Central memory CD8-positive, alpha-beta T cell (primary cell): ENCODE measurements around the gene ARHGAP1.

Experiments
- ATAC-seq: fragments of 150-1000 bp; cut with Tn5 transposase; replicated peaks from 2 replicates; pipeline ENCODE4 v1.10.0; 2022; ENCODE audit warnings: mild to moderate bottlenecking, moderate FRiP score, moderate number of reproducible peaks; ENCODE audit not compliant: poor library complexity, severe bottlenecking; ENCODE audit errors: extremely low read depth
- DNase-seq, 2 donors: peaks; one replicate each; pipeline ENCODE4 v3.0.0; 2021; ENCODE audit warnings: low spot score in 2 of 2
- H3K27ac Mint-ChIP-seq: one replicate; pipeline ENCODE4 v1.8.0; 2022; ENCODE audit warnings: low read depth, mild to moderate bottlenecking, moderate library complexity, mixed read lengths
- H3K27me3 Mint-ChIP-seq: one replicate; pipeline ENCODE4 v1.8.0; 2022; ENCODE audit warnings: mixed read lengths
- H3K36me3 Mint-ChIP-seq: one replicate; pipeline ENCODE4 v1.8.0; 2022; ENCODE audit warnings: mild to moderate bottlenecking, moderate library complexity, mixed read lengths; ENCODE audit not compliant: insufficient read depth
- H3K4me1 Mint-ChIP-seq: one replicate; pipeline ENCODE4 v1.8.0; 2022; ENCODE audit warnings: mixed read lengths
- H3K4me3 Mint-ChIP-seq: one replicate; pipeline ENCODE4 v1.8.0; 2022; ENCODE audit warnings: mild to moderate bottlenecking, moderate library complexity, mixed read lengths
- H3K9me3 Mint-ChIP-seq: one replicate; pipeline ENCODE4 v1.8.0; 2022; ENCODE audit warnings: mixed read lengths

The ARHGAP1 gene

DNA sequence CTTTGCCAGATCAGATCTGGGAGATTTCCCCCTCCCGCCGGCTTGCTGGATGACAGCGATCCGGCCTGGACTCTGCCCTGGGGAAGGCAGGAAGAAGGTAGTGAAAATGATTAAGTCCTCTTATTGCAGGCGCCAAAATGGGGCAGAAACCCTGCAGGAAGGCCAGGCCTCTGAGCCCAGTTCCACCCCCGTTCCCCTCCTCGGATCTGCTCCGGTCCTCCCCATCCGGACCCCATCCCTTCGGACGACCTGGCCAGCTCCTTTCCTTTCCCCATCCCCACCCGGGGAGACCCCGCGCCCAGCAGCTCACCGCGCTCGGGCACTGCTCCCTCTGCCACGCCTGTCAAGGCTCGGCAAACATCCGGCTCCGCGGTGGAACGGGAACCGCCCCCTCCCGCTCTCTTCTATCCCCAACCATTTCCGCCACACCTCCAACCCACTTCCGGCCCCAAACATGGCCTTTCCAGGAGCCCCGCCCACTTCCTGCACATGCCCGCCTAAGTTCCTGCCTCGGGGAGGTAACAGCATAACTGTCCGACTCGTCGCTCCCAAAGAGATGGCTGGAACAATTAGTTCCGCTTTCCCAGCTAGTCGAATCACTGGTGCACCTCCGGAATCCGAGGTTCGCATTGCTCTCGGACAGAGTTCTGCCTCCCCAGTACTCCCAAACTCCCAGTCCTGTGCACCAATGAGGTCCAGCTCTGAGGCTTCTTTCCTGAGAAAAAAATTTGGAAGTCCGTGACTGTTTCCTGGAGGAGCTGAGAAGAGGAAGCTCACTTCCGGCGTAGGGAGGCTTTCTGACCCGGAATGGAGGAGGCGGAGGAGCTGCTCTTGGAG is at the start of gene ARHGAP1, which contains the start of gene ZNF408:
Gene ARHGAP1 (minus strand): TSS at position 379 of the 837 bp plus-strand sequence. CDS start 4,512 bp downstream, outside the sequence.
Gene ZNF408 (plus strand): TSS at position 791 of the 837 bp plus-strand sequence. CDS start 17 bp downstream, at position 808.
- DNase-seq (peak; percentile 98), ATAC-seq (peak; percentile 97)
- Mint-ChIP-seq H3K4me3 (peak within 1 kb of the TSS; percentile 96), H3K27ac (peak within 1 kb of the TSS; percentile 92), H3K27me3 (no peaks in the 10 kb centered on the region), H3K9me3 (no peaks in the 10 kb centered on the region), H3K4me1 (peaks cover 56% of the 10 kb centered on the region), H3K36me3 (peaks cover 26% of the 10 kb centered on the region)

DNA sequence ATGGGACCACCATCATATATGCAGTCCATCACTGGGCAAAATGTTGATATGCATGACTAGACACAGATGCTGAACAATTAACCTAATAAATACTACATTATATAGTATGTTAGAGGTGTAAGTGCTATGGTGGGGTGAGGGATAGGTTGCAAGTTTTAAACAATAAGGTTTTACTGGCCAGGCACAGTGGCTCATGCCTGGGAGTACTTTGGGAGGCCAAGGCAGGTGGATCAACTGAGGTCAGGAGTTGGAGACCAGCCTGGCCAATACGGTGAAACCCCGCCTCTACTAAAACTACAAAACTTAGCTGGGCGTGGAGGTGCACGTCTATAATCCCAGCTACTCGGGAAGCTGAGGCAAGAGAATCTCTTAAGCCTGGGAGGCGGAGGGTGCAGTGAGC is 46.7 kb upstream of the ARHGAP1 start:
- H3K4me3 Mint-ChIP-seq, result no peak overlapping the region
- no peak for ATAC-seq
- H3K27me3 Mint-ChIP-seq, result no peaks in the 10 kb centered on the region
- no peaks in the 10 kb centered on the region for H3K9me3 Mint-ChIP-seq
- peak overlapping the region; percentile 5 for H3K27ac Mint-ChIP-seq
- H3K36me3 Mint-ChIP-seq, result peaks cover 51% of the 10 kb centered on the region
- H3K4me1 Mint-ChIP-seq, result no peaks in the 10 kb centered on the region
- no peak for DNase-seq

DNA sequence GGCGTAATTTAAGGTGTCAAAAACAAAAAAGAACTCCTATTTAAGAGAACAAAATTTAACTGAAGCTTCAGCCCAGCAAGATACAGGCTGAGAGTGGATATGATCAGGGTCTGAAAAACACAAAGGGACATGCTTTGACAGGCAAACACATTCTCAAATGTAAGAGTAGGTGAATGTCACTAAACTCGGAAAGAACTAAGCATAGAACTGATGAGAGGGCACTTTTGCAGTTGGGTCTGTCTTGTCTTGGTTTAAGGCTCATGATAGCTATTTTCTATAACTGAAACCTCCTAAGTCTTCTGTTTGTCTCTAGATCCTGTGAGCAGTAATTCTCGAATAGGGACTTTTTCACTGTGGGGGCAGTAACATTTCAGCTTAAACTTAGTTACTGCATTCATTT is 45.6 kb upstream of the ARHGAP1 start:
- H3K27ac Mint-ChIP-seq, result no peak overlapping the region
- DNase-seq (no peak), ATAC-seq (no peak)
- H3K9me3 Mint-ChIP-seq, result no peaks in the 10 kb centered on the region
- H3K36me3 Mint-ChIP-seq, result peaks cover 48% of the 10 kb centered on the region
- no peak overlapping the region for H3K4me3 Mint-ChIP-seq
- H3K4me1 Mint-ChIP-seq, result no peaks in the 10 kb centered on the region
- no peaks in the 10 kb centered on the region for H3K27me3 Mint-ChIP-seq

DNA sequence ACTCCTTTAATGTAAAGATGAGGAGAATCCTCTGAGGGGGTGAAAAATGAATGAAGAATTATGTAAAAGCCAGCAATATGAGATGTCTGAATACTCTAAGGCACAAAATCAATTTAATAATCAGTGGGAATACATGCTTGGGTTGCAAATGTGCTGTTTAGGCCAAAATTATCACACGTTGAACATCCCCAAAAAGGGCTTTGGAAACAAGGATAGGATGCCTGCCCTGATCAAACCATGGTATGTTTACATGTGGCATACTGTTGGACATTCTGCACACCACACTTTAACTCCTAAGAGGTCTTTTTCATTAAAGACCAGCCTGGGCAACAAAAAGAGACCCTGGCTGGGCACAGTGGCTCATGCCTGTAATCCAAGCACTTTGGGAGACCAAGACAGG is 44.9 kb upstream of the ARHGAP1 start:
- no peaks in the 10 kb centered on the region for H3K9me3 Mint-ChIP-seq
- no peaks in the 10 kb centered on the region for H3K4me1 Mint-ChIP-seq
- H3K27ac Mint-ChIP-seq, result no peak overlapping the region
- H3K4me3 Mint-ChIP-seq, result no peak overlapping the region
- DNase-seq (no peak), ATAC-seq (no peak)
- H3K36me3 Mint-ChIP-seq, result peaks cover 45% of the 10 kb centered on the region
- H3K27me3 Mint-ChIP-seq, result no peaks in the 10 kb centered on the region

DNA sequence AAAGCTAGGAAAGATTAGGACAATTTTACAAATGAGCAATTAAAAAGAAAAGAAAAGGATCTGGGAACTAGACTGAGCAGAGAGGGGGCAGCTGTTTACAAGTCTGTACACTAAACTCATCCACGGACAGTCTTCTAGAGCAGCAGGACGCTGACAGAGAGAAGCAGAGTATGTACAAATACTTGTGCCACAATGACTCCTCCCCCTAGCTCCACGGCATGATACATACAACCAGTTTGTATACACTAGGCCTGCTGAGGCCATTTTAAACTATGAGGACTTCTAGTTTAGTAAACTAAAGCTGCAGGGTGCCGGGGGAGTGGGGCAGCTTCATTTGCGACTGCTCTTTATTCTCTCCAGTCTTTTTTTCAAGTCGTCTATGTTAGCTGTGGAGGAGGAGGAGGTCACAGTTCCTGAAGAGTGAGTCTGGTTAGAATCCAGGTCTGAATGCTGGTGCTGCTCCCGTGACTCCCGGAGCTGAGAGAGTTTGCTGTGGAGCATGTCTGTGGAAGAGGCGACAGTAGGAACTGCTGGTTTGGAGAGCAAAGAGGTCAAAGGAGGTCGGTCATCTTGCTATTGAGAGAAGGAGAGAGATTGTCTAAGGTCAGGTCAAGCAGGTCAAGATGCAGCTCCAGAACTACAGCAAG is 43.4 kb upstream of the ARHGAP1 start:
- H3K27ac Mint-ChIP-seq, result no peak overlapping the region
- peaks cover 33% of the 10 kb centered on the region for H3K36me3 Mint-ChIP-seq

DNA sequence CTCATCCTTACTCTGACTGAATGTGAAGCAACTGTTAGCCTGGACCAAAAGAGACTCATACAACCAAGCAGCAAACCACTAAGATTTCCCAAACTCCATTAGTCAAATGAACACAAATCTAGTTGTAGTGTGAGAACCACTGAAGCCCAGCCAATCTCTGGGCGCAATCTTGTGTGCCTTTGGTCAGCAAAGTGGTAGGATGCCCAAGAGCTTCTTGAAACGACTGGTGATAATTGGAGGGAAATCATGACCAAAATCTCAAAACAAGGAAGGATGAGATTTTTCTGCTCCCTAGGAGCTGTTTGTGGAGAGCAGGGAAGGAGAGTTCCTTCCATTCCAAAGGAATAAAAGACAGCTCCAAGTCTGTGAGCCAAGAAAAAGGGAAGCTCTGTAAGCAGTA is 42.6 kb upstream of the ARHGAP1 start:
- ATAC-seq (no peak), DNase-seq (no peak)
- H3K4me3 Mint-ChIP-seq, result no peak overlapping the region
- H3K27me3 Mint-ChIP-seq, result no peaks in the 10 kb centered on the region
- peaks cover 28% of the 10 kb centered on the region for H3K36me3 Mint-ChIP-seq
- H3K4me1 Mint-ChIP-seq, result no peaks in the 10 kb centered on the region
- no peak overlapping the region for H3K27ac Mint-ChIP-seq
- H3K9me3 Mint-ChIP-seq, result no peaks in the 10 kb centered on the region

More for the DNA sequence above, 43.4 kb upstream of the ARHGAP1 start:
- H3K4me1 Mint-ChIP-seq, result no peaks in the 10 kb centered on the region
- H3K9me3 Mint-ChIP-seq, result no peaks in the 10 kb centered on the region
- ATAC-seq, result no peak
- no peak overlapping the region for H3K4me3 Mint-ChIP-seq
- no peak for DNase-seq
- H3K27me3 Mint-ChIP-seq, result no peaks in the 10 kb centered on the region

DNA sequence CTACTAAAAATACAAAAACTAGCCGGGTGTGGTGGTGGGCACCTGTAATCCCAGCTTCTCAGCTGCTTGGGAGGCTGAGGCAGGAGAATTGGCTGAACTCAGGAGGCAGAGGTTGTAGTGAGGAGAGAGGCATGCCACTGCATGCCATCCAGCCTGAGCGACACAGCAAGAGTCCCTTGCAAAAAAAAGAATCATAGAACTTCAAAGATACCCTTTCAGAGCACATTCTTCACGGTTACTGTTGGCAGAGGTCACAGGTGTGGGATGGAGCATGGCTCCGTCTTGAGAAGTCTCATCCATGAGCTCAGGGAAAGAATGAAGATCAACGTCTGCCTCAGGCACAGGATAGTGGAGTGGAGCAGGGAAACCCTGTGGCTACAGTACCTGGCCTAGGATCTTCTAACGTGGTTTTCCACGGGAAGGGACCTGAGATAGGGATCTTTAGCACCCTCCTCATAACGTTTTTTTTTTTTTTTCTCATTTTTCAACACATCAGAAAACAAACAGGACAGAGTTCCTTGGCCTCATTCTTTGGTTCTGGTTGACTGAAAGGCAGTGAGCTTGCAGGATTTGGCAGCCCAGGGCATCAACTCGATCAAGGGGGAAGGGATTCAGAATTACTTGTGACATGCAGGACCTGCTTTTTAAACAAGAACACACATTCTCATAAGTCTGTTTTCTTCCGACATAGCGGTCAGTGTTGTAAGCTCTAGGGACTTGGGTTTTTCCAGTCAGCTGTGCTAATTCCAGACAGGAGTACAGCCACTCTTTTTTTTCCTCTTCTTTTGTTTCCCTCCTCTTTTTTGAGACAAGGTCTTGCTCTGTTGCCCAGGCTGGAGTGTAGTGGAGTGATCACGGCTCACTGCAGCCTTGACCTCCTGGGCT is 41.4 kb upstream of the ARHGAP1 start:
- peaks cover 23% of the 10 kb centered on the region for H3K36me3 Mint-ChIP-seq
- DNase-seq (no peak), ATAC-seq (no peak)
- H3K27ac Mint-ChIP-seq, result no peak overlapping the region
- H3K4me1 Mint-ChIP-seq, result no peaks in the 10 kb centered on the region
- no peak overlapping the region for H3K4me3 Mint-ChIP-seq
- no peaks in the 10 kb centered on the region for H3K9me3 Mint-ChIP-seq
- no peaks in the 10 kb centered on the region for H3K27me3 Mint-ChIP-seq

DNA sequence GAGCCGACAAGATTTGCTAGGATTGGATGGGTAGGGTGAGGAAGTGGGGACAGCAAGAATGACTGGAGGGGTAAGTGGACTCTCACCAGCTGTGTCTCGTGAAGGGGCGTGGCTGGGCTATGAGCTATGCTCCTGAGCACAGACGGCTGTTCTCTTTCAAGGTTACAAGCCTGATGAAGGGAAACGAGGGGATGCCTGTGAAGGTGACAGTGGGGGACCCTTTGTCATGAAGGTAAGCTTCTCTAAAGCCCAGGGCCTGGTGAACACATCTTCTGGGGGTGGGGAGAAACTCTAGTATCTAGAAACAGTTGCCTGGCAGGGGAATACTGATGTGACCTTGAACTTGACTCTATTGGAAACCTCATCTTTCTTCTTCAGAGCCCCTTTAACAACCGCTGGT is 38.5 kb upstream of the ARHGAP1 start:
- Mint-ChIP-seq H3K36me3 (peaks cover 14% of the 10 kb centered on the region), H3K27ac (no peak overlapping the region)
- DNase-seq, result no peak

DNA sequence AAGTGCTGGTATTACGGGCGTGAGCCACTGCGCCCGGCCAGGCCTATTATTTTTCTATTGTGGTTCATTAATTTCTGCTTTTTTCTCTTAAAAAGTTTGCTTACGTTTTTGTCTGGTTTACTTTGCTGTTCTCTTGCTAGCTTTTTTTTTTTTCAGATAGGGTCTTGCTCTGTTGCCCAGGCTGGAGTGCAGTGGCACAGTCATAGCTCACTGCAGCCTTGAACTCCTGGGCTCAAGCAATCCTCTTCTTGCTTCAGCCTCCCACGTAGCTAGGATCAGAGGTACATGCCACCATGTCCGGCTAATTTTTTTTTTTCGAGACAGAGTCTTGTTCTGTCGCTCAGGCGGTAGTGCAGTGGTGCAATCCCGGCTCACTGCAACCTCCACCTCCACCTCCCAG is 37.3 kb upstream of the ARHGAP1 start:
- H3K27ac Mint-ChIP-seq, result no peak overlapping the region
- no peak for DNase-seq
- ATAC-seq, result no peak
- H3K4me1 Mint-ChIP-seq, result no peaks in the 10 kb centered on the region
- H3K4me3 Mint-ChIP-seq, result no peak overlapping the region
- no peaks in the 10 kb centered on the region for H3K27me3 Mint-ChIP-seq
- peaks cover 8% of the 10 kb centered on the region for H3K36me3 Mint-ChIP-seq
- H3K9me3 Mint-ChIP-seq, result no peaks in the 10 kb centered on the region

More for the DNA sequence above, 38.5 kb upstream of the ARHGAP1 start:
- Mint-ChIP-seq H3K4me1 (no peaks in the 10 kb centered on the region), H3K4me3 (no peak overlapping the region), H3K9me3 (no peaks in the 10 kb centered on the region), H3K27me3 (no peaks in the 10 kb centered on the region)
- ATAC-seq, result no peak

DNA sequence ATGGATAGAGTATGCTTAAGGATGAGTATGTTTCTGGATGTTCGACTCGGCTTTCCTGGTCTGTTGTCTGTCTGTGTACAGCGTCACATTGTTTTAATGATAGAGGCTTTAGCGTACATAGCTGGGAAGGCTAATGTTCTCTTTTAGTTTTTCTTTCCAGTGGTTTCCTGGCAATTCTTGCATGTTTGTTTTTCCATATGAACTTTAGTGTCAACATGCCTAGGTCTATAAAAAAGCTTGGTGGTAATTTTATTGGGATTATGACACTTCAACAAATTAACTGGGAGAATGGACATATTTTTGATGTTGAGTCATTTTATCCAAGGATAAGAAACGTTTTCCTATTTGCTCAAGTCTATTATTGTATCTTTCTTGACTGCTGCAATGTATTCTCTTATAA is 36.2 kb upstream of the ARHGAP1 start:
- Mint-ChIP-seq H3K36me3 (peaks cover 2% of the 10 kb centered on the region), H3K27me3 (no peaks in the 10 kb centered on the region), H3K4me1 (no peaks in the 10 kb centered on the region), H3K27ac (no peak overlapping the region), H3K9me3 (no peaks in the 10 kb centered on the region), H3K4me3 (no peak overlapping the region)
- no peak for DNase-seq
- ATAC-seq, result no peak

DNA sequence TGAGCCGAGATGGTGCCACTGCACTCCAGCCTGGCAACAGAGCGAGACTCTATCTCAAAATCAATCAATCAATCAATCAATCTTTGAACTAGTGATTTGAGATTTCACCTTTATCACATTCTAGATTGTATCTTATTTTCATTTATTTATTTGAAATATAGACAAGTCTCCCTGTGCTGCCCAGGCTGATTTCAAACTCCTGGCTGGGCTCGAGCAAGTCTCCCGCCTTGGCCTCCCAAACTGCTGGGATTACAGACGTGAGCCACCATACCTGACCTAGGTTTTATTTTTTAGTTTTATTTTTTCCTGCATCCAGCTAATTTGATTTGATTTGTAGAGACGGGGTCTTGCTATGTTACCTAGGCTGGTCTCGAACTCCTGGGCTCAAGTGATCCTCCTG is 35.7 kb upstream of the ARHGAP1 start:
- no peaks in the 10 kb centered on the region for H3K9me3 Mint-ChIP-seq
- DNase-seq, result no peak
- no peak overlapping the region for H3K27ac Mint-ChIP-seq

DNA sequence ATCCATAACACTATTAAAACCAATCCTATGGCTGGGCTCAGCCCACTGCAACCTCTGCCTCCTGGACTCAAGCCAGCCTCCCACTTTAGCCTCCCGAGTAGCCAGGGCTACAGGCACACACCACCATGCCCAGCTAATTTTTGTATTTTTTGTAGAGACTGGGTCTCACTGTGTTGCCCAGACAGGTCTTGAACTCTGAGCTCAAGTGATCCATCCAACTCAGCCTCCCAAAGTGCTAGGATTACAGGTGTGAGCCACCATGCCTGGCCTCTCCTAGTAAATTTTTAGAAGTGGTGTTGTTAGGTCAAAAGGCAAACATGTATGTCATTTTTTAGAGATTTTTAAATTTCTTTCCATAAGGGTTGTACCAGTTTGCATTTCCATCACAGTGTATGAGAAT is 32.8 kb upstream of the ARHGAP1 start:
- Mint-ChIP-seq H3K4me3 (no peak overlapping the region), H3K4me1 (no peaks in the 10 kb centered on the region), H3K36me3 (no peaks in the 10 kb centered on the region), H3K27me3 (no peaks in the 10 kb centered on the region), H3K27ac (no peak overlapping the region), H3K9me3 (no peaks in the 10 kb centered on the region)
- ATAC-seq (no peak), DNase-seq (no peak)

More for the DNA sequence above, 35.7 kb upstream of the ARHGAP1 start:
- Mint-ChIP-seq H3K4me3 (no peak overlapping the region), H3K4me1 (no peaks in the 10 kb centered on the region), H3K27me3 (no peaks in the 10 kb centered on the region), H3K36me3 (no peaks in the 10 kb centered on the region)
- ATAC-seq, result no peak
